H1 (cell line): Measurements from ENCODE around the gene CYBA. TPM values are rescaled to one million over a fixed set of nuclear protein-coding genes. Genes with fewer than 3 reads are reported as not detected.

Experiments
- CTCF ChIA-PET: fragments of 300-600 bp; sonication (Branson Sonifier 250); formaldehyde crosslinking; loops from one replicate; lab custom pipeline; 2021; ENCODE audit not compliant: partially characterized antibody; lab: Charles Lee
- POLR2A ChIA-PET: fragments of 300-600 bp; sonication (Branson Sonifier 250); formaldehyde crosslinking; loops from one replicate; lab custom pipeline; 2021; ENCODE audit warnings: inconsistent platforms; ENCODE audit not compliant: partially characterized antibody; lab: Charles Lee
- DNase-seq, 2 experiments: peaks; one replicate each; pipeline versions ENCODE4 v3.0.0 to v3.0.0-alpha.2; 2010 to 2022; ENCODE audit warnings: low spot score in 2 of 2, low read depth in 1 of 2, mixed read lengths in 1 of 2
- FAIRE-seq: peaks from 2 replicates; lab custom pipeline; 2011; peaks lifted over from hg19 to GRCh38; lab: Jason Lieb, UNC
- H2AFZ ChIP-seq: 2 replicates; pipeline ENCODE4 v1.8.1; 2012; ENCODE audit warnings: low read length, inconsistent platforms
- H2AK5ac ChIP-seq: 2 replicates; pipeline ENCODE4 v1.6.1; 2013; ENCODE audit warnings: low read depth, low read length
- H2BK120ac ChIP-seq: replicated peaks from 2 replicates; pipeline ENCODE3; 2013; ENCODE audit warnings: low read depth, low read length, inconsistent platforms
- H2BK12ac ChIP-seq: 2 replicates; pipeline ENCODE4 v1.6.1; 2013; ENCODE audit warnings: low read depth, low read length
- H2BK15ac ChIP-seq: 2 replicates; pipeline ENCODE4 v1.6.1; 2013; ENCODE audit warnings: low read length
- H2BK20ac ChIP-seq: 2 replicates; pipeline ENCODE4 v1.6.1; 2013; ENCODE audit warnings: low read length
- H2BK5ac ChIP-seq: 2 replicates; pipeline ENCODE4 v1.6.1; 2013; ENCODE audit warnings: low read depth, low read length
- H3K14ac ChIP-seq: 2 replicates; pipeline ENCODE4 v1.6.1; 2013; ENCODE audit warnings: inconsistent platforms; ENCODE audit not compliant: insufficient read length
- H3K18ac ChIP-seq: 2 replicates; pipeline ENCODE4 v1.6.1; 2013; ENCODE audit warnings: low read length; ENCODE audit errors: extremely low read depth
- H3K23ac ChIP-seq: 2 replicates; pipeline ENCODE4 v1.6.1; 2013; ENCODE audit warnings: inconsistent platforms; ENCODE audit not compliant: insufficient read length
- H3K23me2 ChIP-seq: 2 replicates; pipeline ENCODE4 v1.6.1; 2013; ENCODE audit warnings: low read depth, low read length
- H3K27ac ChIP-seq: 2 replicates; pipeline ENCODE4 v1.6.1; 2011; ENCODE audit warnings: low read depth, low read length, inconsistent platforms
- H3K27me3 ChIP-seq, 4 experiments: replicated peaks in 1 of 4; 1 replicate in 1 of 4; 2 replicates in 3 of 4; pipeline versions ENCODE4 v1.6.1 to v1.8.1; 2011 to 2013; ENCODE audit warnings: low read length in 3 of 4, mild to moderate bottlenecking in 3 of 4, inconsistent platforms in 2 of 4, mixed read lengths in 2 of 4, moderate library complexity in 1 of 4; ENCODE audit not compliant: control insufficient read depth in 3 of 4, insufficient read depth in 3 of 4; ENCODE audit errors: extremely low read depth in 1 of 4
- H3K36me3 ChIP-seq, 4 experiments: 2 replicates each; pipeline versions ENCODE4 v1.6.1 to v1.8.1; 2011 to 2013; ENCODE audit warnings: mild to moderate bottlenecking in 4 of 4, low read length in 3 of 4, moderate library complexity in 2 of 4, control low read depth in 1 of 4, inconsistent platforms in 1 of 4; ENCODE audit not compliant: insufficient read depth in 4 of 4, control insufficient read depth in 2 of 4
- H3K4ac ChIP-seq: replicated peaks from 2 replicates; pipeline ENCODE3; 2013; ENCODE audit warnings: low read length, low read depth, mixed read lengths, inconsistent platforms; ENCODE audit not compliant: insufficient read length
- H3K4me1 ChIP-seq, 4 experiments: replicated peaks in 1 of 4; 1 replicate in 1 of 4; 2 replicates in 3 of 4; pipeline versions ENCODE4 v1.6.1 to v1.8.1; 2011 to 2013; ENCODE audit warnings: low read length in 3 of 4, inconsistent platforms in 2 of 4, mixed read lengths in 1 of 4; ENCODE audit not compliant: insufficient read depth in 4 of 4, control insufficient read depth in 3 of 4
- H3K4me2 ChIP-seq, 2 experiments: 2 replicates each; pipeline versions ENCODE4 v1.6.1 to v1.8.1; 2011 to 2013; ENCODE audit warnings: low read depth in 2 of 2, low read length in 2 of 2, control low read depth in 1 of 2, inconsistent platforms in 1 of 2, mild to moderate bottlenecking in 1 of 2; ENCODE audit not compliant: insufficient read depth in 1 of 2
- H3K4me3 ChIP-seq, 4 experiments: fragments of 200-600, 300-600 bp in 1 of 4; sonication (generic), shearing (Covaris generic), sonication (Bioruptor Twin) in 1 of 4; 2 replicates each; pipeline versions ENCODE4 v1.5.1 to v1.8.1; 2011 to 2016; ENCODE audit warnings: low read length in 4 of 4, low read depth in 3 of 4, control low read depth in 2 of 4, inconsistent platforms in 2 of 4, mild to moderate bottlenecking in 2 of 4, mixed read lengths in 1 of 4, moderate library complexity in 1 of 4; ENCODE audit not compliant: insufficient read depth in 2 of 4; ENCODE audit errors: extremely low read depth in 1 of 4
- H3K56ac ChIP-seq: replicated peaks from 2 replicates; pipeline ENCODE3; 2013; ENCODE audit warnings: low read depth, mild to moderate bottlenecking, mixed read lengths, low read length, inconsistent platforms; ENCODE audit not compliant: insufficient read length
- H3K79me1 ChIP-seq: 2 replicates; pipeline ENCODE4 v1.6.1; 2013; ENCODE audit warnings: low read depth, low read length, control low read depth
- H3K79me2 ChIP-seq, 2 experiments: 2 replicates each; pipeline versions ENCODE4 v1.6.1 to v1.8.1; 2012 to 2013; ENCODE audit warnings: low read length in 2 of 2, mild to moderate bottlenecking in 2 of 2, inconsistent platforms in 1 of 2; ENCODE audit not compliant: insufficient read depth in 2 of 2, control insufficient read depth in 1 of 2
- H3K9ac ChIP-seq, 4 experiments: replicated peaks in 1 of 4; 1 replicate in 1 of 4; 2 replicates in 3 of 4; pipeline versions ENCODE4 v1.6.1 to v1.8.1; 2011 to 2013; ENCODE audit warnings: low read depth in 3 of 4, low read length in 3 of 4, control low read depth in 2 of 4, mild to moderate bottlenecking in 2 of 4, moderate library complexity in 2 of 4, inconsistent platforms in 1 of 4; ENCODE audit errors: extremely low read depth in 1 of 4
- H3K9me3 ChIP-seq, 2 experiments: 2 replicates each; pipeline versions ENCODE4 v1.6.1 to v1.8.1; 2012 to 2013; ENCODE audit warnings: mild to moderate bottlenecking in 2 of 2, moderate library complexity in 2 of 2, control low read depth in 1 of 2, inconsistent platforms in 1 of 2, low read depth in 1 of 2, low read length in 1 of 2, mixed read lengths in 1 of 2; ENCODE audit not compliant: insufficient read depth in 2 of 2
- H4K20me1 ChIP-seq, 2 experiments: replicated peaks in 1 of 2; 2 replicates each; pipeline versions ENCODE3 to v1.8.1; 2011 to 2013; ENCODE audit warnings: inconsistent platforms in 2 of 2, low read length in 2 of 2, mild to moderate bottlenecking in 1 of 2; ENCODE audit not compliant: insufficient read depth in 2 of 2, control insufficient read depth in 1 of 2
- H4K5ac ChIP-seq: 2 replicates; pipeline ENCODE4 v1.6.1; 2013; ENCODE audit warnings: low read length, low read depth, mixed read lengths, inconsistent platforms; ENCODE audit not compliant: insufficient read length
- H4K8ac ChIP-seq: 2 replicates; pipeline ENCODE4 v1.8.0; 2013; ENCODE audit warnings: mild to moderate bottlenecking, moderate library complexity, low read length, inconsistent platforms; ENCODE audit not compliant: insufficient read depth; ENCODE audit errors: extremely low read depth
- H4K91ac ChIP-seq: replicated peaks from 2 replicates; pipeline ENCODE3; 2013; ENCODE audit warnings: low read length, mixed read lengths, inconsistent platforms; ENCODE audit not compliant: insufficient read length
- KDM1A ChIP-seq: fragments of 200-600, 300-600 bp; sonication (generic); IDR thresholded peaks from 2 replicates; pipeline ENCODE4 v1.7.1; 2016; ENCODE audit warnings: mild to moderate bottlenecking, low read length, borderline replicate concordance
- NANOG ChIP-seq: IDR thresholded peaks from 2 replicates; pipeline ENCODE4 v1.6.1; 2011; ENCODE audit warnings: low read length, low read depth, mild to moderate bottlenecking, inconsistent platforms; ENCODE audit not compliant: insufficient read depth, poor library complexity, severe bottlenecking
- POLR2AphosphoS5 ChIP-seq: IDR thresholded peaks from 2 replicates; pipeline ENCODE4 v1.6.1; 2011; ENCODE audit warnings: low read depth, low read length
- RBBP5 ChIP-seq: IDR thresholded peaks from 2 replicates; pipeline ENCODE4 v1.7.1; 2012; ENCODE audit warnings: low read depth, mild to moderate bottlenecking, inconsistent platforms, low read length, moderate library complexity, borderline replicate concordance
- SIRT6 ChIP-seq: IDR thresholded peaks from one replicate; pipeline ENCODE4 v1.7.1; 2012; ENCODE audit warnings: low read length, inconsistent platforms
- WGBS, 2 experiments: shearing (Covaris generic) in 1 of 2; methylation state at CpG; one replicate each; pipeline versions ENCODE4 v1.1.6 to v1.1.7; 2013 to 2015; ENCODE audit warnings: low lambda C conversion rate in 2 of 2, mixed read lengths in 2 of 2, inconsistent platforms in 1 of 2, low coverage in 1 of 2, missing lambda C conversion rate in 1 of 2; ENCODE audit not compliant: insufficient replicate concordance in 2 of 2, insufficient coverage in 1 of 2, insufficient read length in 1 of 2; ENCODE audit errors: extremely low coverage in 1 of 2, missing lambda C conversion rate in 1 of 2; 5-methylcytosine and 5-hydroxymethylcytosine counted together
- polyA plus RNA-seq, 7 experiments: library from polyadenylated mRNA; depleted of rRNA in 3 of 7; stranded (reverse) in 5 of 7; unstranded in 2 of 7; fragments of >200 nt in 5 of 7; fragments of 200-250 nt in 2 of 7; gene quantifications; 1 replicate in 5 of 7; 2 replicates in 1 of 7; 4 replicates in 1 of 7; pipeline versions ENCODE4 v1.2.1 to v1.2.3, GENCODE V29; 2011 to 2013; ENCODE audit warnings: missing spikeins in 2 of 7, mixed read lengths in 2 of 7
- total RNA-seq: library from RNA; stranded (reverse); fragmentation: NEBNext Ultra II Directional; extraction: Animal tissue kit (Norgen Biotek cat#: 25700); gene quantifications from 2 replicates; pipeline ENCODE4 v1.2.1, GENCODE V29; 2021
- TF ChIP-seq, protein P1 (sequence below): IDR thresholded peaks from 2 replicates; pipeline ENCODE4 v1.6.1; 2012; ENCODE audit warnings: inconsistent platforms
- TF ChIP-seq, protein P2 (sequence below): IDR thresholded peaks from 2 replicates; pipeline ENCODE4 v1.6.1; 2011; ENCODE audit warnings: low read length, improper control_type of control experiment
- TF ChIP-seq, protein P3 (sequence below): IDR thresholded peaks from 2 replicates; pipeline ENCODE4 v1.6.1; 2012; ENCODE audit warnings: low read length, inconsistent platforms

Gene CYBA
- total and polyA plus RNA-seq, 2 of the 8 experiments (the other 6 are each of a cell fraction or from before 2014, with no cell fraction given): 136 to 254 TPM

DNA sequence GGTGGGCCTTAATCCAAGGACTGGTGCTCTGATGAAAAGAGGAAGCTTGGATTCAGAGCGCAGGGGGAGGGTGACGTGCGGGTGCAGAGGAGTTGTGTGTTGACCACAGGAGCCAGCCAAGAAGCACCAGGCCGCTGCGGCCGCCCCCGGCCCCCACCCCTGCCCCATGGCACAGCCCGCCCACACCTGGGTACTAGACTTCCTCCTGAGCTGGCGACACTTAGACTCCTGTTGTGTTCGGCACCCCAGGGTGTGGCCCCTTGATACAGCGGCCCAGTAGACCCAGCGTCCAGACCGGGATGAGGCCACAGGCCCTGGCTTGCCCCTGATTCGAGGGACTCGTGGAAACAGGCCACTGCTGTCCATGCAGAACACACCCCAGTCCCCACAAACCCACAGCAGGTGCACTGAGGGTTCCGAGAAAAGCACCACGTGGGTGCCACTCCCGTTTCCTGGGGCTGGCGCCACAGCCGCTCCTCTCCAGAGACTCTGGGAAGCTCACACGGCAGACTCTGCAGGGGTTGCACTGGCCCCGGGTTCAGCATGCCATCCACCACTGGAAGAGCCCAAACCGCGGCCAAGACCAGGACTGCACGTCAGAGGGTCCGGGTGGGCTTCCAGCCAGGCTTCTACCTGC is 41.2 kb upstream of the CYBA start:
- FAIRE-seq (no peak), DNase-seq (no peak)
- no peak for TF ChIP-seq RBBP5
- TF ChIP-seq, protein P1, sequence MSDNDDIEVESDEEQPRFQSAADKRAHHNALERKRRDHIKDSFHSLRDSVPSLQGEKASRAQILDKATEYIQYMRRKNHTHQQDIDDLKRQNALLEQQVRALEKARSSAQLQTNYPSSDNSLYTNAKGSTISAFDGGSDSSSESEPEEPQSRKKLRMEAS: no peak
- TF ChIP-seq SIRT6: no peak
- TF ChIP-seq POLR2AphosphoS5: no peak
- TF ChIP-seq NANOG: no peak
- TF ChIP-seq KDM1A: no peak
- TF ChIP-seq, protein P2, sequence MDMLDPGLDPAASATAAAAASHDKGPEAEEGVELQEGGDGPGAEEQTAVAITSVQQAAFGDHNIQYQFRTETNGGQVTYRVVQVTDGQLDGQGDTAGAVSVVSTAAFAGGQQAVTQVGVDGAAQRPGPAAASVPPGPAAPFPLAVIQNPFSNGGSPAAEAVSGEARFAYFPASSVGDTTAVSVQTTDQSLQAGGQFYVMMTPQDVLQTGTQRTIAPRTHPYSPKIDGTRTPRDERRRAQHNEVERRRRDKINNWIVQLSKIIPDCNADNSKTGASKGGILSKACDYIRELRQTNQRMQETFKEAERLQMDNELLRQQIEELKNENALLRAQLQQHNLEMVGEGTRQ: no peak
- TF ChIP-seq, protein P3, sequence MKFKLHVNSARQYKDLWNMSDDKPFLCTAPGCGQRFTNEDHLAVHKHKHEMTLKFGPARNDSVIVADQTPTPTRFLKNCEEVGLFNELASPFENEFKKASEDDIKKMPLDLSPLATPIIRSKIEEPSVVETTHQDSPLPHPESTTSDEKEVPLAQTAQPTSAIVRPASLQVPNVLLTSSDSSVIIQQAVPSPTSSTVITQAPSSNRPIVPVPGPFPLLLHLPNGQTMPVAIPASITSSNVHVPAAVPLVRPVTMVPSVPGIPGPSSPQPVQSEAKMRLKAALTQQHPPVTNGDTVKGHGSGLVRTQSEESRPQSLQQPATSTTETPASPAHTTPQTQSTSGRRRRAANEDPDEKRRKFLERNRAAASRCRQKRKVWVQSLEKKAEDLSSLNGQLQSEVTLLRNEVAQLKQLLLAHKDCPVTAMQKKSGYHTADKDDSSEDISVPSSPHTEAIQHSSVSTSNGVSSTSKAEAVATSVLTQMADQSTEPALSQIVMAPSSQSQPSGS: no peak
- H3K27ac ChIP-seq: no peak overlapping the region
- H2AFZ ChIP-seq: no peak overlapping the region
- H3K9ac ChIP-seq: 0 out of 7 replicates have a peak overlapping the region, but pooled peaks of 1 of the 4 experiments have one; percentile 38
- H3K4me1 ChIP-seq: peaks cover 0 to 3% (median 0%) of the 10 kb centered on the region in 4 experiments; a peak in 3 of 7 replicates
- ChIA-PET POLR2A (interaction anchor here (1.3 kb wide), 1 partner anchor 113 kb away, joined by 3 read pairs; no protein-coding TSS in a partner anchor), CTCF (interaction anchor here (0.5 to 2.3 kb wide), 2 partner anchors 19 to 69 kb away, joined by 3 to 9 read pairs; no protein-coding TSS in a partner anchor)
- H3K4me3 ChIP-seq: no peak overlapping the region
- H4K91ac ChIP-seq: no peak overlapping the region
- H2BK120ac ChIP-seq: no peak overlapping the region
- 90% methylated on average over 17 of the region's 26 CpGs; no CpG with 5 or more reads in 1 of the 2 experiments for WGBS, 2 experiments
- H2BK15ac ChIP-seq: no peak overlapping the region
- H3K4me2 ChIP-seq: no peak overlapping the region
- H3K18ac ChIP-seq: no peak overlapping the region
- H3K79me1 ChIP-seq: no peaks in the 10 kb centered on the region
- no peak overlapping the region for H3K4ac ChIP-seq
- no peak overlapping the region for H3K23ac ChIP-seq
- H2BK20ac ChIP-seq: no peak overlapping the region
- H3K9me3 ChIP-seq: no peaks in the 10 kb centered on the region
- H3K79me2 ChIP-seq: no peaks in the 10 kb centered on the region
- no peak overlapping the region for H2AK5ac ChIP-seq
- H2BK5ac ChIP-seq: no peak overlapping the region
- H2BK12ac ChIP-seq: no peak overlapping the region
- H4K20me1 ChIP-seq: peaks cover 0 to 1% of the 10 kb centered on the region in 2 experiments
- no peaks in the 10 kb centered on the region for H3K23me2 ChIP-seq
- H4K8ac ChIP-seq: no peak overlapping the region
- H3K27me3 ChIP-seq: peaks cover 0 to 6% (median 5%) of the 10 kb centered on the region in 4 experiments; a peak in 3 of 7 replicates
- H3K36me3 ChIP-seq: peaks cover 0 to 4% (median under 1%) of the 10 kb centered on the region in 4 experiments; a peak in 3 of 8 replicates
- no peak overlapping the region for H3K56ac ChIP-seq
- H4K5ac ChIP-seq: no peak overlapping the region
- H3K14ac ChIP-seq: no peak overlapping the region
